ENCODE data around the gene GALNT7. TPM values are rescaled to one million over a fixed set of nuclear protein-coding genes. Genes with fewer than 3 reads are reported as not detected.

GALNT7 gene
- polyA plus RNA-seq, 1 donor from 2014 or later = 15.0 TPM

DNA sequence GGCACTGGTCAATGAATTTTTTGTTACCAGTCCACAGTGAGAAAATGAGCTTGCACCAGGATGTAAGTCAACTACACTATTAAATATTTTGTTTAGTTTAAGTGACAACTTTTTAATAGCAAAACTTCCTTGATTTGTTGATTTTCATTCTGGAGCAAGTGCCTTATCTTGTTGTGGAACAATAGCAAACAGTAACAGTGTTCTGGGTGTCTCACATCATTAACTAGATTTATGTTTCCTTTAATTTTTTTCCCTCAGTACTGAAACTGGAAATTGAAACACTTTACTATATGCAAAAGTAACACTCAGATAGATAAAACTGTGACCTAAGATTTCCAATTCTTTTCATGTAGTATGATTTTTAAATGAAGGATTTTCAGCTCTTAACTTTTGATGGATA, 80.1 kb downstream of the GALNT7 start:
- TF ChIP-seq TAF1 (IDR thresholded peaks at IDR 0.05; ENCODE audit: low read depth) (no peak), MXI1 (conservative IDR thresholded peaks at IDR 0.05; ENCODE audit: poor library complexity, severe bottlenecking) (no peak), EZH2 (IDR thresholded peaks at IDR 0.05; ENCODE audit: borderline replicate concordance, insufficient read depth, low read length, poor library complexity, severe bottlenecking) (no peak), SMC3 (conservative IDR thresholded peaks at IDR 0.05; ENCODE audit: poor library complexity) (no peak), EP300 (conservative IDR thresholded peaks at IDR 0.05; ENCODE audit: poor library complexity, severe bottlenecking) (no peak), RAD21 (conservative IDR thresholded peaks at IDR 0.05) (no peak), POLR2AphosphoS5 (IDR thresholded peaks at IDR 0.05) (no peak)
- TF ChIP-seq, protein P1, sequence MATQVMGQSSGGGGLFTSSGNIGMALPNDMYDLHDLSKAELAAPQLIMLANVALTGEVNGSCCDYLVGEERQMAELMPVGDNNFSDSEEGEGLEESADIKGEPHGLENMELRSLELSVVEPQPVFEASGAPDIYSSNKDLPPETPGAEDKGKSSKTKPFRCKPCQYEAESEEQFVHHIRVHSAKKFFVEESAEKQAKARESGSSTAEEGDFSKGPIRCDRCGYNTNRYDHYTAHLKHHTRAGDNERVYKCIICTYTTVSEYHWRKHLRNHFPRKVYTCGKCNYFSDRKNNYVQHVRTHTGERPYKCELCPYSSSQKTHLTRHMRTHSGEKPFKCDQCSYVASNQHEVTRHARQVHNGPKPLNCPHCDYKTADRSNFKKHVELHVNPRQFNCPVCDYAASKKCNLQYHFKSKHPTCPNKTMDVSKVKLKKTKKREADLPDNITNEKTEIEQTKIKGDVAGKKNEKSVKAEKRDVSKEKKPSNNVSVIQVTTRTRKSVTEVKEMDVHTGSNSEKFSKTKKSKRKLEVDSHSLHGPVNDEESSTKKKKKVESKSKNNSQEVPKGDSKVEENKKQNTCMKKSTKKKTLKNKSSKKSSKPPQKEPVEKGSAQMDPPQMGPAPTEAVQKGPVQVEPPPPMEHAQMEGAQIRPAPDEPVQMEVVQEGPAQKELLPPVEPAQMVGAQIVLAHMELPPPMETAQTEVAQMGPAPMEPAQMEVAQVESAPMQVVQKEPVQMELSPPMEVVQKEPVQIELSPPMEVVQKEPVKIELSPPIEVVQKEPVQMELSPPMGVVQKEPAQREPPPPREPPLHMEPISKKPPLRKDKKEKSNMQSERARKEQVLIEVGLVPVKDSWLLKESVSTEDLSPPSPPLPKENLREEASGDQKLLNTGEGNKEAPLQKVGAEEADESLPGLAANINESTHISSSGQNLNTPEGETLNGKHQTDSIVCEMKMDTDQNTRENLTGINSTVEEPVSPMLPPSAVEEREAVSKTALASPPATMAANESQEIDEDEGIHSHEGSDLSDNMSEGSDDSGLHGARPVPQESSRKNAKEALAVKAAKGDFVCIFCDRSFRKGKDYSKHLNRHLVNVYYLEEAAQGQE (IDR thresholded peaks at IDR 0.05; ENCODE audit: borderline replicate concordance) = no peak
- TF ChIP-seq, protein P2, sequence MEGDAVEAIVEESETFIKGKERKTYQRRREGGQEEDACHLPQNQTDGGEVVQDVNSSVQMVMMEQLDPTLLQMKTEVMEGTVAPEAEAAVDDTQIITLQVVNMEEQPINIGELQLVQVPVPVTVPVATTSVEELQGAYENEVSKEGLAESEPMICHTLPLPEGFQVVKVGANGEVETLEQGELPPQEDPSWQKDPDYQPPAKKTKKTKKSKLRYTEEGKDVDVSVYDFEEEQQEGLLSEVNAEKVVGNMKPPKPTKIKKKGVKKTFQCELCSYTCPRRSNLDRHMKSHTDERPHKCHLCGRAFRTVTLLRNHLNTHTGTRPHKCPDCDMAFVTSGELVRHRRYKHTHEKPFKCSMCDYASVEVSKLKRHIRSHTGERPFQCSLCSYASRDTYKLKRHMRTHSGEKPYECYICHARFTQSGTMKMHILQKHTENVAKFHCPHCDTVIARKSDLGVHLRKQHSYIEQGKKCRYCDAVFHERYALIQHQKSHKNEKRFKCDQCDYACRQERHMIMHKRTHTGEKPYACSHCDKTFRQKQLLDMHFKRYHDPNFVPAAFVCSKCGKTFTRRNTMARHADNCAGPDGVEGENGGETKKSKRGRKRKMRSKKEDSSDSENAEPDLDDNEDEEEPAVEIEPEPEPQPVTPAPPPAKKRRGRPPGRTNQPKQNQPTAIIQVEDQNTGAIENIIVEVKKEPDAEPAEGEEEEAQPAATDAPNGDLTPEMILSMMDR (IDR thresholded peaks at IDR 0.05; ENCODE audit: poor library complexity, severe bottlenecking) = no peak
- no peaks in the 10 kb centered on the region for H3K27me3 ChIP-seq (ENCODE audit: insufficient read depth, low read depth, low read length)
- no peaks in the 10 kb centered on the region for H3K36me3 ChIP-seq (ENCODE audit: insufficient read depth, low read length)
- no peak overlapping the region for H3K4me2 ChIP-seq (ENCODE audit: low read length)
- H4K20me1 ChIP-seq (ENCODE audit: insufficient read depth) = no peaks in the 10 kb centered on the region
- H3K79me2 ChIP-seq (replicated peaks; ENCODE audit: insufficient read depth, low read length) = no peaks in the 10 kb centered on the region
- no peak overlapping the region for H2AFZ ChIP-seq (ENCODE audit: low read depth, low read length)
- H3F3A ChIP-seq (ENCODE audit: insufficient read depth, low read length, poor library complexity, severe bottlenecking) = no peaks in the 10 kb centered on the region
- H3K4me3 ChIP-seq (ENCODE audit: low read length) = no peak overlapping the region
- no peaks in the 10 kb centered on the region for H3K9me2 ChIP-seq (ENCODE audit: insufficient read depth, low read length)
- no peak overlapping the region for H3K27ac ChIP-seq (ENCODE audit: low read length)
- no peaks in the 10 kb centered on the region for H3K9me3 ChIP-seq (ENCODE audit: low read length)
- H3K9ac ChIP-seq (ENCODE audit: low read length) = no peak overlapping the region

DNA sequence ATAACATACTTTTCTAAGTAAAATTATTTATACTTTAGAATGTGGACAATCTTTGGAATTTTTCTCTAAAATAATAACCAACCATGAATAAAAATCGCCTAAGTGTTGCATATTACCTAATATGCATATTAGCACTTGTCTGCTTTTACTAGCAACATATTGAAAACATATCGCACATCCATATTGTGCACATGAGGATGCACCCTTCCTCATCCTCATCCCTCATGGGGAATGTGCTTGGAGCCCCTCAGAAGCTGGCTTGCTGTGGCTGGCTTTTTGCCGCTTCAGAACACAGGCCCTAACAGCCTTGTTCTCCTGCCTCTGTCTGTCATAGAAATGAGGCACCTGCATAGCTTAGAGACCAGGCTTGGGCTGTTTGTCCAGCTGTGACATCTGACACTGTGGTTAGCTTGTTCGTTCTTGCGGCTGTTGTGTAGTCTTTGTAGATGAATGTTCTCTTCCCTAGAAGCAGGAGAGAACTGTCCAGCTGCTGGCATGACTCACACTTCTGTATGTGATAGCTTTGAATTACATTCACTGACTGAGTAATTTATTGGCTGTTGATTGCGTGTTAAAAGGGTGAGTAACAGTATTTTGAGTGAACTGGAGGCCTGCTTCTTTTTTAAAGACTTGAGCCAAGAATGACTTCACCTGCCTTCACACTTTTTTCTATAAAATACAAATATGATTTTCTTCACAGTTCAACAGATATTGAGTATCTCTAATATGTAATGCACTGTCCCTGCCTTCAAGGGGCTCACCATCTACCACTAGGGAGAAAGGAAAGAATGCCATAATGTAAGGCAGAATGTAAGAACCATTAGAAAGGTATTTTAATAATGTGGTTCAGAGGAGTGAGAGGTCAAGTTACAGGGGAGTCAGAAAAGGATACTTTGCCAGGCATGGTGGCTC, 83.7 kb downstream of the GALNT7 start:
- Histone ChIP-seq H4K20me1 (ENCODE audit: insufficient read depth) (no peaks in the 10 kb centered on the region), H3K79me2 (replicated peaks; ENCODE audit: insufficient read depth, low read length) (peaks cover 4% of the 10 kb centered on the region), H3K27ac (ENCODE audit: low read length) (no peak overlapping the region), H2AFZ (ENCODE audit: low read depth, low read length) (no peak overlapping the region), H3K9me2 (ENCODE audit: insufficient read depth, low read length) (no peaks in the 10 kb centered on the region), H3K36me3 (ENCODE audit: insufficient read depth, low read length) (no peaks in the 10 kb centered on the region), H3K27me3 (ENCODE audit: insufficient read depth, low read depth, low read length) (no peaks in the 10 kb centered on the region), H3K4me2 (ENCODE audit: low read length) (no peak overlapping the region), H3F3A (ENCODE audit: insufficient read depth, low read length, poor library complexity, severe bottlenecking) (no peaks in the 10 kb centered on the region), H3K9me3 (ENCODE audit: low read length) (no peaks in the 10 kb centered on the region), H3K9ac (ENCODE audit: low read length) (no peak overlapping the region), H3K4me3 (ENCODE audit: low read length) (no peak overlapping the region)
- no peak for TF ChIP-seq MXI1 (conservative IDR thresholded peaks at IDR 0.05; ENCODE audit: poor library complexity, severe bottlenecking)
- TF ChIP-seq SMC3 (conservative IDR thresholded peaks at IDR 0.05; ENCODE audit: poor library complexity) = no peak
- no peak for TF ChIP-seq EP300 (conservative IDR thresholded peaks at IDR 0.05; ENCODE audit: poor library complexity, severe bottlenecking)
- TF ChIP-seq POLR2AphosphoS5 (IDR thresholded peaks at IDR 0.05) = no peak
- TF ChIP-seq, protein P2 (IDR thresholded peaks at IDR 0.05; ENCODE audit: poor library complexity, severe bottlenecking) = no peak
- TF ChIP-seq TAF1 (IDR thresholded peaks at IDR 0.05; ENCODE audit: low read depth) = no peak
- TF ChIP-seq, protein P1 (IDR thresholded peaks at IDR 0.05; ENCODE audit: borderline replicate concordance) = no peak
- no peak for TF ChIP-seq EZH2 (IDR thresholded peaks at IDR 0.05; ENCODE audit: borderline replicate concordance, insufficient read depth, low read length, poor library complexity, severe bottlenecking)
- no peak for TF ChIP-seq RAD21 (conservative IDR thresholded peaks at IDR 0.05)

All from neural cell (in vitro differentiated cells).